A549 (cell line): ENCODE data around the gene OSBPL8.

Source experiments
- CBX2 ChIP-seq: fragments of 200-600 bp; sonication (generic); IDR thresholded peaks from 2 replicates; pipeline ENCODE4 v1.6.1; 2016; ENCODE audit warnings: low read depth, mild to moderate bottlenecking, borderline replicate concordance
- CHD2 ChIP-seq: fragments of 150-350 bp; IDR thresholded peaks from 2 replicates; pipeline ENCODE4 v1.6.1; 2014; ENCODE audit warnings: low read length; ENCODE audit not compliant: partially characterized antibody
- EP300 ChIP-seq, 2 experiments: fragments of >200 bp; sonication (Bioruptor Twin); formaldehyde crosslinking; IDR thresholded peaks; 2 replicates in 1 of 2; 3 replicates in 1 of 2; pipeline ENCODE4 v1.6.1; 2016 to 2017
- FOSL2 ChIP-seq, 2 experiments: fragments of 450-650 bp in 1 of 2; fragments of >200 bp in 1 of 2; sonication (Bioruptor Twin) in 1 of 2; formaldehyde crosslinking; IDR thresholded peaks; 2 replicates each; pipeline versions ENCODE4 v1.5.0 to v1.6.1; 2016 to 2020; ENCODE audit warnings: mild to moderate bottlenecking in 1 of 2, moderate library complexity in 1 of 2
- POLR2A ChIP-seq: IDR thresholded peaks from 2 replicates; pipeline ENCODE4 v1.6.1; 2012; ENCODE audit warnings: mild to moderate bottlenecking, low read length
- RAD21 ChIP-seq, 2 experiments: fragments of >200 bp in 1 of 2; sonication (Bioruptor Twin) in 1 of 2; formaldehyde crosslinking in 1 of 2; IDR thresholded peaks in 1 of 2; conservative IDR thresholded peaks in 1 of 2; 2 replicates in 1 of 2; 3 replicates in 1 of 2; pipeline ENCODE4 v1.6.1; 2012 to 2018; ENCODE audit warnings: inconsistent platforms in 1 of 2
- RNF2 ChIP-seq: fragments of 200-600 bp; sonication (generic); IDR thresholded peaks from 2 replicates; pipeline ENCODE4 v1.6.1; 2016; ENCODE audit warnings: low read depth, mild to moderate bottlenecking, antibody characterized with exemption, moderate library complexity, borderline replicate concordance
- SREBF2 ChIP-seq: fragments of 450-650 bp; IDR thresholded peaks from 2 replicates; pipeline ENCODE4 v1.6.1; 2014; ENCODE audit warnings: mild to moderate bottlenecking, moderate library complexity
- ZFP36 ChIP-seq: fragments of 450-650 bp; IDR thresholded peaks from 2 replicates; pipeline ENCODE4 v1.6.1; 2014; ENCODE audit warnings: borderline replicate concordance; ENCODE audit not compliant: partially characterized antibody
- TF ChIP-seq, protein P1 (sequence below): fragments of >200 bp; sonication (Bioruptor Twin); formaldehyde crosslinking; IDR thresholded peaks from 3 replicates; pipeline ENCODE4 v1.5.1; 2016
- TF ChIP-seq, protein P2 (sequence below): fragments of 200-600 bp; sonication (generic); IDR thresholded peaks from 2 replicates; pipeline ENCODE4 v1.6.1; 2016; ENCODE audit warnings: antibody characterized with exemption, mild to moderate bottlenecking, moderate library complexity

- TF ChIP-seq FOSL2 (IDR thresholded peaks at IDR 0.05) = no peak
- TF ChIP-seq FOSL2 (CRISPR knock-in tag; IDR thresholded peaks at IDR 0.05) = no peak
- TF ChIP-seq, protein P1, sequence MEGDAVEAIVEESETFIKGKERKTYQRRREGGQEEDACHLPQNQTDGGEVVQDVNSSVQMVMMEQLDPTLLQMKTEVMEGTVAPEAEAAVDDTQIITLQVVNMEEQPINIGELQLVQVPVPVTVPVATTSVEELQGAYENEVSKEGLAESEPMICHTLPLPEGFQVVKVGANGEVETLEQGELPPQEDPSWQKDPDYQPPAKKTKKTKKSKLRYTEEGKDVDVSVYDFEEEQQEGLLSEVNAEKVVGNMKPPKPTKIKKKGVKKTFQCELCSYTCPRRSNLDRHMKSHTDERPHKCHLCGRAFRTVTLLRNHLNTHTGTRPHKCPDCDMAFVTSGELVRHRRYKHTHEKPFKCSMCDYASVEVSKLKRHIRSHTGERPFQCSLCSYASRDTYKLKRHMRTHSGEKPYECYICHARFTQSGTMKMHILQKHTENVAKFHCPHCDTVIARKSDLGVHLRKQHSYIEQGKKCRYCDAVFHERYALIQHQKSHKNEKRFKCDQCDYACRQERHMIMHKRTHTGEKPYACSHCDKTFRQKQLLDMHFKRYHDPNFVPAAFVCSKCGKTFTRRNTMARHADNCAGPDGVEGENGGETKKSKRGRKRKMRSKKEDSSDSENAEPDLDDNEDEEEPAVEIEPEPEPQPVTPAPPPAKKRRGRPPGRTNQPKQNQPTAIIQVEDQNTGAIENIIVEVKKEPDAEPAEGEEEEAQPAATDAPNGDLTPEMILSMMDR = no peak
- no peak for TF ChIP-seq RNF2
- no peak for TF ChIP-seq POLR2A
- TF ChIP-seq RAD21 (conservative IDR thresholded peaks at IDR 0.05 in 1 of 2, IDR thresholded peaks at IDR 0.05 in 1 of 2) = no peak
- no peak for TF ChIP-seq EP300 (IDR thresholded peaks at IDR 0.05)
- TF ChIP-seq, protein P2, sequence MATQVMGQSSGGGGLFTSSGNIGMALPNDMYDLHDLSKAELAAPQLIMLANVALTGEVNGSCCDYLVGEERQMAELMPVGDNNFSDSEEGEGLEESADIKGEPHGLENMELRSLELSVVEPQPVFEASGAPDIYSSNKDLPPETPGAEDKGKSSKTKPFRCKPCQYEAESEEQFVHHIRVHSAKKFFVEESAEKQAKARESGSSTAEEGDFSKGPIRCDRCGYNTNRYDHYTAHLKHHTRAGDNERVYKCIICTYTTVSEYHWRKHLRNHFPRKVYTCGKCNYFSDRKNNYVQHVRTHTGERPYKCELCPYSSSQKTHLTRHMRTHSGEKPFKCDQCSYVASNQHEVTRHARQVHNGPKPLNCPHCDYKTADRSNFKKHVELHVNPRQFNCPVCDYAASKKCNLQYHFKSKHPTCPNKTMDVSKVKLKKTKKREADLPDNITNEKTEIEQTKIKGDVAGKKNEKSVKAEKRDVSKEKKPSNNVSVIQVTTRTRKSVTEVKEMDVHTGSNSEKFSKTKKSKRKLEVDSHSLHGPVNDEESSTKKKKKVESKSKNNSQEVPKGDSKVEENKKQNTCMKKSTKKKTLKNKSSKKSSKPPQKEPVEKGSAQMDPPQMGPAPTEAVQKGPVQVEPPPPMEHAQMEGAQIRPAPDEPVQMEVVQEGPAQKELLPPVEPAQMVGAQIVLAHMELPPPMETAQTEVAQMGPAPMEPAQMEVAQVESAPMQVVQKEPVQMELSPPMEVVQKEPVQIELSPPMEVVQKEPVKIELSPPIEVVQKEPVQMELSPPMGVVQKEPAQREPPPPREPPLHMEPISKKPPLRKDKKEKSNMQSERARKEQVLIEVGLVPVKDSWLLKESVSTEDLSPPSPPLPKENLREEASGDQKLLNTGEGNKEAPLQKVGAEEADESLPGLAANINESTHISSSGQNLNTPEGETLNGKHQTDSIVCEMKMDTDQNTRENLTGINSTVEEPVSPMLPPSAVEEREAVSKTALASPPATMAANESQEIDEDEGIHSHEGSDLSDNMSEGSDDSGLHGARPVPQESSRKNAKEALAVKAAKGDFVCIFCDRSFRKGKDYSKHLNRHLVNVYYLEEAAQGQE = no peak
- no peak for TF ChIP-seq CHD2
- no peak for TF ChIP-seq SREBF2
- no peak for TF ChIP-seq CBX2
- TF ChIP-seq ZFP36 = no peak
Measured at GRCh38 chr12:76560086-76560491, 518 bp upstream of the OSBPL8 start.
